HG03558 (cell line): ENCODE measurements around the gene EPHA2.

ENCODE experiments used
- ATAC-seq: cut with Tn5 transposase; IDR thresholded peaks from one replicate; pipeline ENCODE4 v1.9.1; 2021; ENCODE audit warnings: moderate number of reproducible peaks; ENCODE audit not compliant: unreplicated experiment; ENCODE audit errors: extremely low read depth

Gene EPHA2

DNA sequence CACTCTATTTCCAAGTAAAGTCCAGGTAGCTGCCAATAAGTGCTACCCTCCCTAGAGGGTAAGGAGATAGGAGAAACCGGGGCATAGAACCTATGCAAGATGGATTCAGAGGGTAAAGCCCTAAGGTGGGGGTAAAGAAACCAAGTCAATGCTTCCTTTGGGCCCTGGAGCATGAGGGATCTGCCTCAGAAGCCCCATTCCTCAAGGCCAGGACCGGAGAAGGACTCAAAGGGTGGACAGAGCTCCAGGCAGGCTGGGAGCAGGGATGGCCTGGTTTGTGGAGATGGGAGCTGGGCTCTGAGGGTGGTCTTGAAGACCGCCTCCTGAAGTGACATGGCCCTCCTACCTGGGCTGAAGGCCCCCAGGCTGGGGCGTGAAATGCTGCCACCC, 3.9 kb downstream of the EPHA2 start:
- no peak for ATAC-seq

DNA sequence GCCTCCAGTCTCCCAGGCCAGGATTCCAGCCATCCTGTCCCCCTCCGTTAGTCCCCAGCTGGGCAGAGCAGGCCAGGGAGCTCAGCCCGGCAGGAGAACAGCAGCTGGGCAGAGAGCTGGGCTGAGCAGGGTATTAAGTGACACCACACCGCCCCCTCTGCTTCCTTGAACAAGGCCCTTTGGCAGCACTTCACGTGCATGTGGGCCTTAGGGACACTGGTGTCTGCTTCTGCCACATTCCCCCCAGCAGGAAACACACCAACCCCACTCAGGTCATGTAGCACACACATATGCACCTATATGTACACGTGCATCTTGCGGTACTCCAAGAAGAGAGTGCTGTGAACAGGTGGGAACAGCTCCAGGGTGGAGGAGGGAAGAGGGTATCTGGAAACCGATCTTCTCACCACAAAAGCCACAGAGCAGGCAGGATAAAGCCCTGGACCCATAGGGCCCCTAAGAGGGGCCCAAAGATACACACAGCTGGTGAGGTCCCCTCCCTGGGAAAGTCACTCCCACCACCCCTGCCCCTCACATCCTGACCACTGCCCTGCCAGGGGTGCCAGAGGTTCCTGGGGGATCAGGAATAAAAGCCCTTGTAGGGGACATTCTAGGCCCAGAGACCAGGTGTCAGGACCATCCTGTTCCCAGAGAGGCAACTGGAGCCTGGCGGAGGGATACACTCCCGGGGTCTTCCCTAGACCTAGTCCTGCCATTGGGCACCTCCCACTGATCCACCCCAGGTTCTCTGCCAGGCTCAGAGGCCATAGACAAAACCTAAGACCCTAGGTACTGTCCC, 4.5 kb downstream of the EPHA2 start:
- no peak for ATAC-seq

DNA sequence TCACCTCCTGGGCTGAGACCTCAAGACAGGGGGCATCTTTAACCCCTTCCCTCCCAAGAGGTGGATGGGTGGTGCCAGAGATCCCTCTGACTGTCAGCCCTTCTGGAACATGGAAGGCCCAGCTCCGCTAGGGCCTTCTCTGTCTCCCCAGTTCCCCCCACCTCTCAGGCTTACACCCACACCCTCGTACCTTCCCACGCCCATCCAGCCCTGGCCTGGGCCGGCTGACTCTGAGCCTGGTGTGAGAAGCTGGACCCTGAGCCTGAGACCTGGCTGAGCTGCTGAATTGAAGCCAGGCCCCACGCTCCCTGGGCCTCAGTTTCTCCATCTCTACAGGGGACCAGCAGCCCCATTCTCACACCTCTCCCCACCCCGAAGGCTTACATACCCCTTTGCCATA, 5.4 kb downstream of the EPHA2 start:
- ATAC-seq: no peak

DNA sequence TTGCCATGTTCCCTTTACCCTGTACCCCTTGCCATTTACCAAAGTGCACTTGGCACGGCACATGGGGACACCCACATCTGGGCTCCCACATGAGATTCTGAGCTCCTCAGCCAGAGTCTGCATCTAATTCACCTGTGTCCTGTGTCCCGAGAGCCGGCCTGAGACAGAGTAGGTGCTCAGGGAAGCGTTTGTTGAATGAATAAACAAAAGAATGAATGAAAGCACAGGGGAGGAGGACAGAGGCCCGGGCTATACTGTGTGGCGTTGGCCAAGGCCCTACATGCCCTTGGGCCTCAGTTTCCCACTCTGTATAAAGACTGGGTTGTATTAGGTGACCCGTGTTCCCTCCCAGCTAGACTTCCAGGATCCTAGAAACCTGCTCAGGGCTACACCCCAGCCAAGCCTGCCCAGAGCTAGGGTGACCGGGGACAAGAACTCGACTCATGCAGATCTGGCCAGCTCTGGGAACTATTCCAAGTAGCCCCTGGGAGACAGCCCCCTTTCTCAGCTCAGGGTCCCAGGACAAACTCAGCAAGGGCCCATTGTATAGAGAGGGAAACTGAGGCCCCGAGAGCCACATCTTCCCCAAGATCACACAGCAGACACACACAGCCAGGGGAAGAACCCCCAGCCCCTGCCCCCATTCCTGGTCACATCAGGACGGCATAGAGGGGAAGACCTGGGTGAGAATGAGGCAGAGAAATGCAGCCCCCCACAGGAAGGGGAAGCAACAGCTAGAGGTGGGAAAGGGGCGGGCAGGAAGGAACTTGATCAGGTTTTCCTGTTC, 6.0 kb downstream of the EPHA2 start:
- no peak for ATAC-seq

DNA sequence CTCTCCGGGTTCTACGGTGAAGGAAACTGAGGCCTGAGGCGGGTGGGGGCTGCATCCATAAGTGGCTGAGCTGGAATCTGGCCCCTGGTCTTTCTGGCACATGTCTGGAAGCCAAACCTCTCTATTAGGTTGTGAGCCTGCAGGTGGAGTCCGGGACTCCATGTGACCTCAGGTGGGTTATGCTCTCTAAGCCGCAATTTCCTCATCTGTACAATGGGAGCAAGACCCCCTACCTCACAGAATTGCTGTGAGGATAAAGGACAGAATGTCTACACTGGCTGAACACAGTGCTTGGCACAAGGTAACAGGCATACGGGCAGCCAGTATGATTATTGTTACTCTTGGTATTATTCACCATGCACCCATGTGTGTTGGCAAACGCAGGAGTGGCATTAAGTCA, 6.7 kb downstream of the EPHA2 start:
- no peak for ATAC-seq

DNA sequence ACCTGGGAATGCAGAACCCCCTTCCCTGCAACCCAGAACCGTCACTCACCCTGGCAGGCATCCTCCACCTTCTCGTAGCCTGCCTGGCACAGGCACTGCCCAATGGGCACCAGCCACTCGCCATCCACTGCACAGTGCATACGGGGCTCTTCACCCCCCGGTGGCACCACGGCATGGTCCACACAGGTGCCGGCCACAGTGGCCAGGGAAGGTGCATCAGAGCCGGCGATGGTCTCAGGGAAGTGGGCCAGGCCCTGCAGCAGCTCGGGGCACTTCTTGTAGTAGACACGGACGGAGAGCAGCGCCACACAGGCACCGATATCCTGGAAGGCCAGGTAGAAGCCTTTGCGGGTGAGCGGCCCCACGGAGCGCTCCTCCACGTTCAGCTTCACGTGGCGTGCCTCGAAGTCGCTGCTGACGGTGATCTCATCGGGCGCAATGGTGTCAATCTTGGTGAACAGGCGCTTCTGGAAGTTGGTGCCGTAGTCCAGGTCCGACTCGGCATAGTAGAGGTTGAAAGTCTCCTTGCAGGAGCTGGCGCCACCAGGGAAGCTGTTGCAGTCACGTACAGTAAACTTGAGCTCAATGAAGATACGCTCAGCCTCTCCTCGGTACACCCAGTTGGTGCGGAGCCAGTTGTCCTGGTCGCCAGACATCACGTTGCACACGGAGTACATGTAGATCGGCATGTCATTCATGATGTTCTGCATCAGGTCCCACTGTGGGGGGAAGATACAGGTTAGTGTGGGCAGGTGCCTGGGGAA, 7.4 kb downstream of the EPHA2 start:
- ATAC-seq: no peak

DNA sequence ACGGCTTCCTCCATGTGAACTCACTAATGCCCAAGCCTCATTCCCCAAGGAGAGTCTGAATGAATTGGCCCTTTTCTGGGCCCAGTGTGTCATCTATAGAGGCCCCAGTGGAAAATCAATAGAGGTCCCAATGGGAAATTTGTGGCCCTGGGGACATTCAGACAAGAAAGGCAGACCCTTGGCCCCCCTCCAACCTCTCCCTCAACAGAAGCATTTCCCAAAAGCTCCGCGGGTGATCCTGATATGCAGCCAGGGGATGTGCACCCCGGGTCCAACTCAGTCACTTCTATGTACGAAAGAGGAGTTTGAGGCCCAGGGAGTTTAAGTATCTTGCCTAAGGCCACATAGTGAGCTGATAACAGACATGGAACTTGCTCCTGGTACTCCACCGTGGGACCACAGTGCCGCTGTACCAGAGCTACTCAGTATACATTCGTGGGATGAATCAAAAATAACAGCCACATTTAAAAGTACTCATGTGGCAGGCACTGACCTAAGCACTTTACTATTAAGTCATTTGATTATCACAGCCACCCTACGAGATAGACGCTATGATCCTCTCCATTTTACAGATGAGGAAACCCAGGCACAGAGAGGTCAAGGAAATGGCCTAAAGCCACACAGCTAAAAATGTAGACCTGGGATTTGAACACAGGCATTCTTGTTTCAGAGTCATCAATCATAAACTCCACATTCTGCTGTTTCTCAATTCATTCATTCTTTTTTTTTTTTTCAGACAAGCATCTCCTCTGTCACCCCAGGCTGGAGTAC, 8.5 kb downstream of the EPHA2 start:
- ATAC-seq: no peak

DNA sequence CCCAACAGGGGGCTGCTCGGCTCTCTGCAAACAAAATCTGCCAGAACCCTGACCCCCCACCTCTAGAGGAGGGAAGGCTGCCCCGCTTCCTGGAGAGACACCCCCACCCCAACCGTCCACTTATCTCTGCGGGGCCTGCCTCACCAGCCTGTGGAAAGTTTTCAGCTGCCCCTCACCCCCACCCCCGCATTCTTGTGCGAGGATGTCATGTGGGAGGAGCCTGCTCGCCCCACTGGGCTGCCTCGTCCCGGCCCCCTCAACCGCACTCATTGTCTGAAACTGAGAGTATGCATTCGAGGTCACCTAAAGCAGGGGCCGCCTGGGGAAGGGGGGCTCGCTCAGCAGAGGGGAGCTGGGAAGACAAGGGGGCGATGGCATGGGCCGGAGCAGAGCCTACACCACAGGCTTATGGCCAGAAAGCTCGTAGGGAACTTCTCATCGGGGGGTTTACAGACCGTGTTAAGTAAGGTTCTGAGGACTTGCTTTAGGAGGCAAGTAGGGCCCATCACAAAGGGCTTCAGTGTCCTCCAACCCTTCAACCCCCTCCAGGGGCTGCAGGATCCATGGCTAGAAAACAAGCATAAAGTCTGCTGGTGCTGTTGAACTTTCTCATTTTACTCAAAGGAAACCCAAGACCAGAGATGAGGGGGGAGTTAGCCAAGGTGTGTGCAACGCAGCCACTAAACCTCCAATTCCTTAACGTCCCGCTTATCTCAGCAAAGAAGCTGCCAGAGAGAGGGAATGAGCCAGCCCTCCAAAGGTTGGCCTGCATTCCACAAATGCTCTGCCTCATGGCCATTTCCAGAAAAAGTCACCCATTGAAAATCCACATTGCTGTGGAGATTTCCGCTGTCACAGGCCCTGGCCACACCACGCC, 9.4 kb downstream of the EPHA2 start:
- no peak for ATAC-seq

DNA sequence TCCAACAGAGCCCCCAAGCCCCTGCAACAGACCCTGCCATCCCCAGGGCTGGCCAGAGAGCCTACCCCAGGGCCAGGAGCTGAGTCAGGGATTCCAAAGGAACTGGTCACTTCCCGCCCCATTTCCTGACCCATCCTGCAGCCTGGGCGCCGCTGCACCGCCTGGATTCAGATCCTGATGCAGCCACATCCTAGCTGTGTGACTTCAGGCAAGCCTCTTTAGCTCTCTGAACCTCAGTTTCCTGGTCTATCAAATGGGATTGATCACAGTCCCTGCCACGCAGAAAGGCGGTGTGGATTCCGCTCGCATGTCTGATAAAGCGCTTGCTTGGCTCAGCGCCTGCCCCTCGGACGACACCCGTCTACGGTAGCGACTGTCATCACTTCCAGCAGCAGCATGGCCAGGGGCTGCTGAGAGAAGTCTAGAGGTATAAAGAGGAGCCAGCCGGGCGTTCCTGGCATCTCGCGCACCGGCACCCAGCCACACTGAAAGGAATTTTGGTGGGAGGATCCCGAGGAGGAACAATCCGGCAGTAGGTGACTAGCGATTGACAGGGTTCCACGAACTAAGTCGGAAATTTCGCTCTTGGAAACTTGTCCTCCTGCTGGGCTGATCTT, 10.1 kb downstream of the EPHA2 start:
- ATAC-seq: no peak

DNA sequence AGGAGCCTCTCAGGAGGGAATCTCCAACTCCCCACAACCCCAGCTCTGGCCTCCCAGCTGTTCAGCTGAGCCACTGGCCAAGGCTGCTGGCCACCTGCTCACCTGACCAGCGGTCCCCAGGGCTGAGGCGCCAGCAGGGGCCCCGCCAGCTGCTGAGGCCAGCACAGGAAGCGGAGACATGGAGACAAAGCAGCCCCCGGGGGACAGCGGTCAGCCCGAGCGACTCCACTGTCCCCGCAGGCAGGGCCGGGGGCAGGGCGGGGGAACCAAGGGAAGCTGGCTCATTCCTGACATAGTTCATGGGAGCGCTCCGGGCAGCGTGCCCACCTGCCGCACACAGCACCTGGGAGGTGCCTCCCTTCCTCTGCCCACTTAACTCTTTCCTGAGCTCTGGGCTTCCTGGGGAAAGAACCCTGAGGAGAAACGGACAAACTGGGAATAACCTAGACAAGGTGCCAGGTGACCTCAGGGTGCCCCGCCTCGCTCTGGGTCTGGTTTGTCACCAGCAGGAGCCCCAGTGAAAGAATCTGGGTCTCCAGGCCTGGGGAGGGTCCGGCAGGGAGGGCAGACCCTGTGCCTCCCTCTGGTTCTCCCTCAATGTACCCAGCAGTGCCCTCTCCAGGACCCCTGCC, 10.7 kb downstream of the EPHA2 start:
- no peak for ATAC-seq

DNA sequence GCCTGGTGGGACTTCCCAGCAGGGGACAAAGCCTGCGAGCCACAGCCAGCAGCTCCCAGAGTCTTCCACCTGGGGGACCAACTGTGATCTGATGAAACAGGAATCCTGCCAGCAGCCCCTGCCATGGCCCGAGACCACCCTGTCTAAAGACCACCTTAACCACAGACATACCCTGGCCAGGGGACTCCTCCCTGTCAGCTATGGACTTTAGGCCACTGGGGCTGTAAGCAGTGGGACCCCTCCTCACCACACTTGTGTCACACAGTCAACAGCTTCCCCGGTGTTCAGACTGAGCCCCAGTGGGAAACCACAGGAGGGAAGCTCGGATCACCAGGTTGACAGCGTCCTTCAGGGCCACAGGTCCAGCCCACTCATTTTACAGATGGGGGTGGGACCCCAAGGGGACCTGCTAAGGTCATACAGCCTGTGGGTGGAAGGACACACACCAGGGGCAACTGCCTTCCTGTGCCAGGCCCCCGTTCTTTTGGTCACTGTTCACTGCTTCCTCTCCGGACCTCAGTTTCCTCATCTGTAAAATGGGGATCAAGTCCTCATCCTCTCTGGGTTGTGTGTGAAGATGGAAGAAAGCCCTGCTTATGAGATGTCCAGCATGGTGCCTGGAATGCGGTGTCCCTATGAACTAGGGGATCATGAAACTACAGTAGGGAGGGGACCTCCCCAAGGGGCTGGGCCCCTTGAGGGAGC, 11.4 kb downstream of the EPHA2 start:
- ATAC-seq: no peak

DNA sequence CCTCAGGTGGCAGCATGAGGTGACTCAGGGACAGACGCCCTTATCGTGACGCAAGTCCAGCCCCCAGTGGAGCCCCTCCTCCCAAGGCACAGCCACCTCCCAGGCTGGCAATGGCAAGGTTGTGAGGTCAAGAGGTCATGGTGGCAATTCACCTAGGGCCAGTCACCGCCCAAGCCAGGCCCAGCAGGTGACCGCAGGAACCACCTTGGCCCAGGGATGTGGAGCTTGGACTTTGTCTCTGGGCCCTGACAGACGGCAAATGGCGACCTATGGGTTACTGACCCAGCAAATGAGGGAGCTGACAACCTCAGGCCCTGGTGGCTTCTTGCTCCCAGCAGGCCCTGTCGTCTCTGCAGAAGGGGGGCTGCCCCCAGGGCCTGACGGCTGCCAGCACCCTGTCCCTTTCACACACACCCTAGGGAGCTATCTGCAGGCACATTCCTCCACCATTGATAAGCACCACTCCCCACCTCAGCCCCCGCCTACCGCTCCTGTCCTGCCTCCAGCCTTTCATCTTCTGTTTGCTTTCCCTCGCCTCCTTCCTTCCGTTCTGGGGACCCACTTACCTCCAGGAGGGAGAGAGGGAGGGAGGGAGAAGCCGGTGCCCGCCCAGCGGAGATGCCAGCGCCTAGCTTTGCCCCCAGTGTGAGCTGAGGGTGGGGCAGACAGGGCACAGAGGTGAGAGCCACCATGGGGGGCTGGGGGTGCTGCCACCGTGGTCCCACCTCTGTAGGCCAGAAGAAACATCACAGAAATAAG, 12.1 kb downstream of the EPHA2 start:
- no peak for ATAC-seq

DNA sequence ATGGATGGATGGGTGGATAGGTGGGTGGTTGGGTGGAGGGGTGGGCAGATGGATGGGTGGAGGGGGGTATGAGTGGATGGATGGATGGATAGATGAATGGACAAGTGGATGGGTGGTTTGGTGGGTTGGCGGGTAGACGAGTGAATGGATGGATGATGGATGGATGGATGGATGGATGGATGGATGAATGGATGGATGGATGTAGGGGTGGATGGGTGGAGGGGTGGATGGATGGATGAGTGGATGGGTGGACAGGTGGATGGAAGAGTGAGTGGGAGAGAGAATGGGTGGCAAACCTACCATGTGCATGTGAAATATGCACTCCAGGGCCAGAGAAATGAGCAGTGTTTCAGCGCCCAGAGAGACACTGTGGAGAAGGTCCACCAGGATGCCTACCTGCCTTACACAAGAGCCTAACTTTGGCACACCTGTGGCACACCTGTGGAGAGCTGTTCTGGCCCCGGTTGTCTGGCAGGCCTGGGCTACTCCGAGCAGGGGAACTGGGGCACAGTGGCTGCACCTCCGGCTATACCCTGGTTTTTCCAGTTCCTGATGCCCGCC, 12.8 kb downstream of the EPHA2 start:
- no peak for ATAC-seq

DNA sequence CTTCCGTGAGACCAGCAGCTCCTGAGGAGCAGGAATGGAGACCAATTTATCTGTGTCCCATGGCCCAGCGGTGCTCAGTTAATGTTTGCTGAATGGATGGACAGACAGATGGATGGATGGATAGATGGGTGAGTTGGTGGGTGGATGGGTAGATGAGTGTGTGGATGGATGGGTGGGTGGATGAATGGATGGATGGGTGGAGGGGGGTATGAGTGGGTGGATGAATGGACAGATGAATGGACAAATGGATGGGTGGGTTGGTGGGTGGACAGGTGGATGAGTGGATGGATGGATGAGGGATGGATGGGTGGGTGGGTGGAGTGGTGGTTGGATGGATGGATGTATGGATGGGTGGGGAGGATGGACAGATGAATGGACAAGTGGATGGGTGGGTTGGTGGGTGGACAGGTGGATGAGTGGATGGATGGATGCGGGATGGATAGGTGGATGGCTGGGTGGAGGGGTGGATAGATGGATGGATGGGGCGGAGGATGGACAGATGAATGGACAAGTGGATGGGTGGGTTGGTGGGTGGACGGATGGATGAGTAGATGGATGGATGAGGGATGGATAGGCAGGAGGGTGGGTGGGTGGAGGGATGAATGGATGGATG, 13.4 kb downstream of the EPHA2 start:
- no peak for ATAC-seq

DNA sequence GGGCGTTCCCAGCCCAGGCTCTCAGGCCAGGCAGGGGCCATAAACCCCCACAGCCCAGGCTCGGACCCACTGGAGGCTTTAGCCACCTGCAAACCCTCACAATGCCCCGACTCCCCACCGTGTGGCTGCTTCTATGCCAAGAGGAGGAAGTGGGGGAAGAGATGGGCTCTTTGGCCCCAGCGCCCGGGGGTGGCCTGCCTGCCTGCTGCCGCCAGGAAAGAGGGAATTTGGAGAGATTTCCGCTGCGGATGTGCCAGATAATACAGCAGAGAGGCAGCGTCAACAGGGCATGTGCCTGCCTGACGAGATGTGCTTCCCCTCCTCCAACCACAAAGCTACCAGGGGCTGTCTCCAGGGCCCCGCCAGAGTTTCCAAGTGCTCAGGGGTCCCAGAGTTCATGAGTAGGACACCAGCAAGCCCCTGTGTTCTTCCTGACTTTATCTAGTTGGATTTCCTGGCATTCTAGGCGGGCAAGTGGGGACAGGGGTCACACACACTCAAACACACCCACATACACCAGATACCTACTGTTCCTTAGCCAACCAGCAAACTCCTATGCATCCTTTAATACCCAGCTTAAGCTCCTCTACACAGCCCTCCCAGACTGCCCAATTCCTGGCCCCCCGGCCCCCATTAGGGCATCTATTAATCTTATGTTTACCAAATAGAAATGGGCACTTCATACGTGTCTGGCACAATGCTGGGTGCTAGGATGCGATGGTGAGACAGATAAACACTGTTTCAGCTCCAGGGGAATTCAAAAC, 14.1 kb downstream of the EPHA2 start:
- ATAC-seq: no peak
